ENCODE results near the gene INHBB.
A peak's percentile ranks its signal among the peaks of the same experiment; 100 is the strongest.

Gene INHBB

GRCh38 chr2:120324933-120325332 is 21.0 kb upstream of the INHBB start:
- Histone ChIP-seq H3K9ac (ENCODE audit: low read length) (no peak overlapping the region), H3K27me3 (replicated peaks; ENCODE audit: control insufficient read depth, insufficient read depth, low read length) (peaks cover 25% of the 10 kb centered on the region), H3K9me3 (ENCODE audit: control insufficient read depth, low read length) (no peaks in the 10 kb centered on the region), H3K4me1 (ENCODE audit: control insufficient read depth, insufficient read depth, low read length) (peaks cover 12% of the 10 kb centered on the region), H3K36me3 (ENCODE audit: control insufficient read depth, insufficient read depth, low read length, severe bottlenecking) (no peaks in the 10 kb centered on the region), H3K4me3 (ENCODE audit: low read length) (no peak overlapping the region)
- DNase-seq (ENCODE audit: low read depth) = no peak

DNA sequence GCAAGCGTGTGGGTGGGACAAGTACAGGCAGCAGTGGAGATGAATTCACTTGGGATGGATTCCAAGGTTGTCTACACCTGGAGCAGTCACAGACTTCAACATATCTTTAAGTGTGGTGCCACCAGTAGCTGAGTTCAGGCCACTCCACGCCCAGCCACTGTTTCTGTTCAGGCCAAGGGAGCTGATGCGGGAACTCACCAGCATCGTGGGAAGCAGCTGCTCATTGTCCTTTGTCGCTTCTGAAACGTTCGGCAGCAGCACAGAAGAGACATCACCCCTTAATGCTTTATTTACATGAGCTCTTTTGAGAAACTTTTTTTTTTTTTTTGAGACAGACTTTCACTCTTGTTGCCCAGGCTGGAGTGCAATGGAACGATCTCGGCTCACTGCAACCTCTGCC is 19.9 kb upstream of the INHBB start:
- no peaks in the 10 kb centered on the region for H3K36me3 ChIP-seq (ENCODE audit: control insufficient read depth, insufficient read depth, low read length, severe bottlenecking)
- no peak overlapping the region for H3K4me3 ChIP-seq (ENCODE audit: low read length)
- peaks cover 30% of the 10 kb centered on the region for H3K27me3 ChIP-seq (replicated peaks; ENCODE audit: control insufficient read depth, insufficient read depth, low read length)
- H3K4me1 ChIP-seq (ENCODE audit: control insufficient read depth, insufficient read depth, low read length) = peaks cover 12% of the 10 kb centered on the region
- no peak overlapping the region for H3K9ac ChIP-seq (ENCODE audit: low read length)
- H3K9me3 ChIP-seq (ENCODE audit: control insufficient read depth, low read length) = no peaks in the 10 kb centered on the region
- no peak for DNase-seq (ENCODE audit: low read depth)

GRCh38 chr2:120330946-120331822 is 14.8 kb upstream of the INHBB start:
- H3K36me3 ChIP-seq (ENCODE audit: control insufficient read depth, insufficient read depth, low read length, severe bottlenecking) = no peaks in the 10 kb centered on the region
- H3K4me1 ChIP-seq (ENCODE audit: control insufficient read depth, insufficient read depth, low read length) = no peaks in the 10 kb centered on the region
- H3K9me3 ChIP-seq (ENCODE audit: control insufficient read depth, low read length) = peaks cover 7% of the 10 kb centered on the region
- H3K9ac ChIP-seq (ENCODE audit: low read length) = no peak overlapping the region
- no peak overlapping the region for H3K4me3 ChIP-seq (ENCODE audit: low read length)
- no peak for DNase-seq (ENCODE audit: low read depth)
- peaks cover 52% of the 10 kb centered on the region for H3K27me3 ChIP-seq (replicated peaks; ENCODE audit: control insufficient read depth, insufficient read depth, low read length)

- no peak overlapping the region for H3K4me3 ChIP-seq (ENCODE audit: low read length)
- H3K9me3 ChIP-seq (ENCODE audit: control insufficient read depth, low read length) = peaks cover 7% of the 10 kb centered on the region
- no peaks in the 10 kb centered on the region for H3K36me3 ChIP-seq (ENCODE audit: control insufficient read depth, insufficient read depth, low read length, severe bottlenecking)
- no peak overlapping the region for H3K9ac ChIP-seq (ENCODE audit: low read length)
- H3K4me1 ChIP-seq (ENCODE audit: control insufficient read depth, insufficient read depth, low read length) = no peaks in the 10 kb centered on the region
- peaks cover 59% of the 10 kb centered on the region for H3K27me3 ChIP-seq (replicated peaks; ENCODE audit: control insufficient read depth, insufficient read depth, low read length)
- DNase-seq (ENCODE audit: low read depth) = peak; percentile 21
Measured at GRCh38 chr2:120331903-120332302, 14.0 kb upstream of the INHBB start.

- no peak for DNase-seq (ENCODE audit: low read depth)
- H3K27me3 ChIP-seq (replicated peaks; ENCODE audit: control insufficient read depth, insufficient read depth, low read length) = peaks cover 62% of the 10 kb centered on the region
Measured at GRCh38 chr2:120332384-120332783, 13.6 kb upstream of the INHBB start.

DNA sequence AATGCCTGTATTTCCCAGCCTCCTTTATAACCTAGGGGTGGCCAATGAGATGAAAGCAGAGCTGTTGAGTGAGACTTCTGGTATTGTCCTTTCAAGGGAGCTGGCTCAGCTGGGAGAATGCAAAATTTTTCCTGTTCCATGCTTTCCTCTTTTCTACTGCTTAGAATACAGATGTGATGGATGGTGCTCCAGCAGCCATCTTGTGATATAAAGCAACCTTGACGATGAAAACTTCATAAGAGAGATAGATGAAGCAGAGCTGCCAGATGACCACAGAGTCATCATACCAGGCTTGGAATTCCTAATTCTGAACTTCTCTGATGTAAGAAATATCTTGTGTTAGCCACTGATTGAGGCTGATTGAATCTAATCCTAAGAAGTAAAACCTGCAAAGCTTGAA is 11.9 kb upstream of the INHBB start:
- Histone ChIP-seq H3K4me3 (ENCODE audit: low read length) (no peak overlapping the region), H3K4me1 (ENCODE audit: control insufficient read depth, insufficient read depth, low read length) (peaks cover 4% of the 10 kb centered on the region), H3K9me3 (ENCODE audit: control insufficient read depth, low read length) (peaks cover 7% of the 10 kb centered on the region), H3K9ac (ENCODE audit: low read length) (no peak overlapping the region), H3K36me3 (ENCODE audit: control insufficient read depth, insufficient read depth, low read length, severe bottlenecking) (no peaks in the 10 kb centered on the region), H3K27me3 (replicated peaks; ENCODE audit: control insufficient read depth, insufficient read depth, low read length) (peaks cover 57% of the 10 kb centered on the region)
- DNase-seq (ENCODE audit: low read depth) = no peak

More at GRCh38 chr2:120332384-120332783, 13.6 kb upstream of the INHBB start:
- no peaks in the 10 kb centered on the region for H3K4me1 ChIP-seq (ENCODE audit: control insufficient read depth, insufficient read depth, low read length)
- H3K4me3 ChIP-seq (ENCODE audit: low read length) = no peak overlapping the region
- no peak overlapping the region for H3K9ac ChIP-seq (ENCODE audit: low read length)
- no peaks in the 10 kb centered on the region for H3K36me3 ChIP-seq (ENCODE audit: control insufficient read depth, insufficient read depth, low read length, severe bottlenecking)
- peaks cover 7% of the 10 kb centered on the region for H3K9me3 ChIP-seq (ENCODE audit: control insufficient read depth, low read length)

DNA sequence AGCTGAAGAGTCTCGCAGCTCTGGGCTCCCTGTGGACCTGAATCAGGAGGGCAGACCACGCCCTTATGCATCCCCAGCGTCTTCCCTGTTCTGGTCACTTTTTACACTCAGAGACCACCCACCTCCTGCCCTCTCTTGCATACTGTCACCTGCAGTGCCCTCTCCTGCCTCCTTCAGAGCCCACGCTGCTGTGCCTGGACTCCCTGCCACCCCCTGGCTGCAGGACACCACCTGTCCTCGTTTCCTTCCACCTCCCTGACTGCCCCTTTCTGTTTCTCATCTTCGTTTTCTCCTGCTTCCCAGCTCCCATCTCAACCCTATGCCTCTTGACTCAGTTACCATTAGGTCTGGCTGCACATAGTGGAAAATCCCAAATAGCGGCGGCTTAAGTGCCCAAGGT is 9.2 kb upstream of the INHBB start:
- H3K27me3 ChIP-seq (replicated peaks; ENCODE audit: control insufficient read depth, insufficient read depth, low read length) = peaks cover 51% of the 10 kb centered on the region
- H3K9me3 ChIP-seq (ENCODE audit: control insufficient read depth, low read length) = peaks cover 7% of the 10 kb centered on the region
- H3K4me1 ChIP-seq (ENCODE audit: control insufficient read depth, insufficient read depth, low read length) = peaks cover 4% of the 10 kb centered on the region
- H3K9ac ChIP-seq (ENCODE audit: low read length) = no peak overlapping the region
- H3K4me3 ChIP-seq (ENCODE audit: low read length) = no peak overlapping the region
- DNase-seq (ENCODE audit: low read depth) = no peak
- no peaks in the 10 kb centered on the region for H3K36me3 ChIP-seq (ENCODE audit: control insufficient read depth, insufficient read depth, low read length, severe bottlenecking)

DNA sequence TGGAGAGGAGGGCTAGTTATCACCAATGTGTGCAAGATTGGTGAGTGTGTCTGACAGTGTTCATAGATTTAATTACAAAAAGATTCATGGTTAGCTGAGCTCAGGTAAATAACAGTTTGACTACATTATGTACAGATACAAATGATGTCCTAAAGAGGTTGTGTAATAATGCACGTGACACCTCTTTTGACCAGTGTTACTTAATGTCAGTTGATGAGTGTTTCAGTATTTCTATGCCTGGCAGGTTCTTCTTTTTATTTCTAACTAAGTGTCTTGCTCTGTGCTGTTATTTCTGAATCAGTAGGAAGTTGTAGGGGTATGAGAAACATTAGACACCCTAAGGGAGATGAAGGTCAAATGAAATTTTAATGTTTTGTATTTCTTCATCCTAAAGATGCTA is 7.9 kb upstream of the INHBB start:
- Histone ChIP-seq H3K9me3 (ENCODE audit: control insufficient read depth, low read length) (peaks cover 7% of the 10 kb centered on the region), H3K27me3 (replicated peaks; ENCODE audit: control insufficient read depth, insufficient read depth, low read length) (peaks cover 52% of the 10 kb centered on the region)
- DNase-seq (ENCODE audit: low read depth) = no peak

DNA sequence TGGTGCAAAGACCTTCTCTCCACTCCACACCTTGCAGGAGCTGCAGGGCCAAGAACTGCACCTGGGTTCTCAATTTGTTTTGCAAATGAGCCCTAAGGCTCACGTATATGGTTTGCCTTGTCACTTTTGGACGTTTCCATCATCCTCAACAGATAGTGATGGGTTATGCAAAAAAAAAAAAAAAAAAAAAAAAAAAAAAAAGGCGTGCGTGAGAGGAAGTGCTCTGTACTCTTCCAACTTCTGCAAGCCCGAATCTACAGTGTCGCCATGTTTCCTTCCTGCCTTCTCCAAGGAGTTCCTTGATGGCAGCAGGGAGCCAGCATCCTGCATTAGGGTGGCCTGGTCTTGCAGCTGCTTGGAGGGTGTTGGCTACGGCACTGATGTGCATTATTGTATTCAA is 4.0 kb upstream of the INHBB start:
- no peaks in the 10 kb centered on the region for H3K9me3 ChIP-seq (ENCODE audit: control insufficient read depth, low read length)
- H3K27me3 ChIP-seq (replicated peaks; ENCODE audit: control insufficient read depth, insufficient read depth, low read length) = peaks cover 36% of the 10 kb centered on the region
- no peak overlapping the region for H3K9ac ChIP-seq (ENCODE audit: low read length)
- no peaks in the 10 kb centered on the region for H3K36me3 ChIP-seq (ENCODE audit: control insufficient read depth, insufficient read depth, low read length, severe bottlenecking)
- H3K4me3 ChIP-seq (ENCODE audit: low read length) = no peak overlapping the region
- peaks cover 4% of the 10 kb centered on the region for H3K4me1 ChIP-seq (ENCODE audit: control insufficient read depth, insufficient read depth, low read length)
- no peak for DNase-seq (ENCODE audit: low read depth)

More for the DNA sequence above, 7.9 kb upstream of the INHBB start:
- Histone ChIP-seq H3K4me1 (ENCODE audit: control insufficient read depth, insufficient read depth, low read length) (peaks cover 4% of the 10 kb centered on the region), H3K36me3 (ENCODE audit: control insufficient read depth, insufficient read depth, low read length, severe bottlenecking) (no peaks in the 10 kb centered on the region), H3K9ac (ENCODE audit: low read length) (no peak overlapping the region), H3K4me3 (ENCODE audit: low read length) (no peak overlapping the region)

- Histone ChIP-seq H3K4me1 (ENCODE audit: control insufficient read depth, insufficient read depth, low read length) (peaks cover 4% of the 10 kb centered on the region), H3K27me3 (replicated peaks; ENCODE audit: control insufficient read depth, insufficient read depth, low read length) (peaks cover 34% of the 10 kb centered on the region), H3K36me3 (ENCODE audit: control insufficient read depth, insufficient read depth, low read length, severe bottlenecking) (no peaks in the 10 kb centered on the region), H3K9ac (ENCODE audit: low read length) (no peak overlapping the region), H3K9me3 (ENCODE audit: control insufficient read depth, low read length) (no peaks in the 10 kb centered on the region), H3K4me3 (ENCODE audit: low read length) (no peak overlapping the region)
- no peak for DNase-seq (ENCODE audit: low read depth)
Measured at GRCh38 chr2:120342446-120342845, 3.5 kb upstream of the INHBB start.

DNA sequence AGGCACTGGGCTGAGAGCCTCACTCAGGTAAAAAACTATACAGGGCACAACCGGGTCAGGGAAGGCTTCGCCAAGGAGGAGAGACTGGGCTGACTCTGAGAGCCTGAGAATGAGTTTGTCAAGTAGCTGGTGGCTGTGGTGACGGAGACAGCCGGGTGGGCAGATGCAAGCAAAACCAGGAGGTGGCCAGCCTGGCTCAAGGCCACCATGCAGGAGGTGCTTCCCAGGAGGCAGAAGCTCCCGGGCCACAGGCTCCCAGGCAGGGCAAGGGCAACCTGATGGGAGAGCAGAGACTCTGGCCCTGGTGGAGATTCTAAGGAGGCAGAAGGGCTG is 2.9 kb upstream of the INHBB start:
- Histone ChIP-seq H3K9me3 (ENCODE audit: control insufficient read depth, low read length) (no peaks in the 10 kb centered on the region), H3K4me3 (ENCODE audit: low read length) (no peak overlapping the region), H3K4me1 (ENCODE audit: control insufficient read depth, insufficient read depth, low read length) (peaks cover 3% of the 10 kb centered on the region), H3K9ac (ENCODE audit: low read length) (peak overlapping the region; percentile 55), H3K27me3 (replicated peaks; ENCODE audit: control insufficient read depth, insufficient read depth, low read length) (peaks cover 34% of the 10 kb centered on the region), H3K36me3 (ENCODE audit: control insufficient read depth, insufficient read depth, low read length, severe bottlenecking) (no peaks in the 10 kb centered on the region)
- no peak for DNase-seq (ENCODE audit: low read depth)
